ENCODE results near the gene FANCC. TPM values are rescaled to one million over a fixed set of nuclear protein-coding genes. Genes with fewer than 3 reads are reported as not detected.
A peak's percentile ranks its signal among the peaks of the same experiment; 100 is the strongest.

Gene FANCC
- total and polyA plus RNA-seq, 4 donors, result 8.3 to 32.4 (median 11.5) TPM

GRCh38 chr9:95317893-95318211 is 343 bp upstream of the FANCC start:
- TF ChIP-seq HNF4A (conservative IDR thresholded peaks at IDR 0.05) (no peak), FOXA2 (IDR thresholded peaks at IDR 0.05) (no peak), TAF1 (conservative IDR thresholded peaks at IDR 0.05) (no peak)
- WGBS, result 6% methylated on average over 10 of the region's 10 CpGs
- no peaks in the 10 kb centered on the region for H3K36me3 ChIP-seq (ENCODE audit: control insufficient read depth in 4 of 4, insufficient read depth in 3 of 4, low read depth in 1 of 4, low read length in 3 of 4)
- peaks cover 2 to 11% (median 9%) of the 10 kb centered on the region in 4 donors for H3K4me1 ChIP-seq (ENCODE audit: control insufficient read depth in 4 of 4, insufficient read depth in 4 of 4, low read length in 3 of 4)
- H3K4me3 ChIP-seq (ENCODE audit: low read depth in 1 of 3, low read length in 3 of 3), result peak overlapping the region; percentile 85 to 99 (median 97)
- no peaks in the 10 kb centered on the region for H3K9me3 ChIP-seq (ENCODE audit: control insufficient read depth in 4 of 4, low read length in 3 of 4)
- H3K27ac ChIP-seq (ENCODE audit: low read depth in 1 of 2, low read length in 2 of 2), result peak overlapping the region; percentile 94 to 97
- DNase-seq (ENCODE audit: low spot score), result no peak
- peak overlapping the region; percentile 78 to 88 for H3K9ac ChIP-seq (ENCODE audit: low read depth in 1 of 2, low read length in 2 of 2)
- H3K27me3 ChIP-seq (ENCODE audit: control insufficient read depth in 4 of 4, insufficient read depth in 4 of 4, low read length in 3 of 4), result no peaks in the 10 kb centered on the region

GRCh38 chr9:95316794-95317118 is 753 bp downstream of the FANCC start:
- under 1% methylated on average over 22 of the region's 22 CpGs for WGBS

More at GRCh38 chr9:95316794-95317118, 753 bp downstream of the FANCC start:
- H3K4me3 ChIP-seq (ENCODE audit: low read depth in 1 of 3, low read length in 3 of 3), result peak overlapping the region; percentile 85 to 99 (median 89)
- H3K27ac ChIP-seq (ENCODE audit: low read depth in 1 of 2, low read length in 2 of 2), result peak overlapping the region; percentile 94 to 97
- H3K9ac ChIP-seq (ENCODE audit: low read depth in 1 of 2, low read length in 2 of 2), result peak overlapping the region; percentile 9 to 44
- H3K9me3 ChIP-seq (ENCODE audit: control insufficient read depth in 4 of 4, low read length in 3 of 4), result no peaks in the 10 kb centered on the region
- peak; percentile 73 for DNase-seq (ENCODE audit: low spot score)
- no peaks in the 10 kb centered on the region for H3K36me3 ChIP-seq (ENCODE audit: control insufficient read depth in 4 of 4, insufficient read depth in 3 of 4, low read depth in 1 of 4, low read length in 3 of 4)
- H3K4me1 ChIP-seq (ENCODE audit: control insufficient read depth in 4 of 4, insufficient read depth in 4 of 4, low read length in 3 of 4), result peaks cover 2 to 14% (median 11%) of the 10 kb centered on the region in 4 donors
- TF ChIP-seq CTCF (IDR thresholded peaks at IDR 0.05; ENCODE audit: low read depth, low read length, missing input control), result no peak
- TF ChIP-seq FOXA1 (IDR thresholded peaks at IDR 0.05), result no peak
- TF ChIP-seq EGR1 (IDR thresholded peaks at IDR 0.05; ENCODE audit: low read depth in 2 of 2), result no peak
- no peak for TF ChIP-seq NR2F2 (IDR thresholded peaks at IDR 0.05)
- TF ChIP-seq FOXA2 (IDR thresholded peaks at IDR 0.05), result no peak
- no peak for TF ChIP-seq JUND (IDR thresholded peaks at IDR 0.05)
- no peak for TF ChIP-seq SP1 (IDR thresholded peaks at IDR 0.05)
- peak in 1 of 2 donors; percentile 17 for TF ChIP-seq RAD21 (IDR thresholded peaks at IDR 0.05)
- no peak for TF ChIP-seq TAF1 (conservative IDR thresholded peaks at IDR 0.05)
- no peak for TF ChIP-seq GABPA (IDR thresholded peaks at IDR 0.05 in 1 of 2, conservative IDR thresholded peaks at IDR 0.05 in 1 of 2)
- no peak for TF ChIP-seq ATF3 (IDR thresholded peaks at IDR 0.05)
- TF ChIP-seq HNF4G (IDR thresholded peaks at IDR 0.05), result no peak
- TF ChIP-seq REST (IDR thresholded peaks at IDR 0.05), result no peak
- peak; percentile 42 to 66 for TF ChIP-seq HNF4A (conservative IDR thresholded peaks at IDR 0.05)
- peak in 1 of 2 donors; percentile 18 for TF ChIP-seq RXRA (IDR thresholded peaks at IDR 0.05)
- TF ChIP-seq MAX (IDR thresholded peaks at IDR 0.05), result no peak
- no peak for TF ChIP-seq ZBTB33 (IDR thresholded peaks at IDR 0.05)
- TF ChIP-seq YY1 (IDR thresholded peaks at IDR 0.05), result peak; percentile 50
- no peaks in the 10 kb centered on the region for H3K27me3 ChIP-seq (ENCODE audit: control insufficient read depth in 4 of 4, insufficient read depth in 4 of 4, low read length in 3 of 4)

All from liver (tissue), 9 donors.